GM21390 (cell line): ENCODE results near the gene NOB1.
"Not testable (repeated sequence)": the region's sequence is repeated elsewhere in the genome, so short reads cannot be mapped to it uniquely, and the experiment has no call there.

ENCODE experiments used
- ATAC-seq: cut with Tn5 transposase; IDR thresholded peaks from one replicate; pipeline ENCODE4 v1.9.1; 2021; ENCODE audit not compliant: unreplicated experiment

The NOB1 gene

GRCh38 chr16:69754469-69755310, at the start of gene NOB1:
NOB1 (minus strand) TSS chr16:69754926; CDS start chr16:69754910, 16 bp downstream.
- ATAC-seq, result peak; percentile 90

- ATAC-seq, result no peak
These were observed 49.6 kb upstream of the NOB1 start for GRCh38 chr16:69804297-69804696.

- no peak for ATAC-seq
These were observed 44.9 kb upstream of the NOB1 start for GRCh38 chr16:69799611-69800031.

GRCh38 chr16:69798466-69798865, 43.7 kb upstream of the NOB1 start:
- no peak for ATAC-seq

GRCh38 chr16:69796285-69797118, 41.8 kb upstream of the NOB1 start:
- ATAC-seq, result no peak

- no peak for ATAC-seq
These were observed 39.8 kb upstream of the NOB1 start for GRCh38 chr16:69794486-69794885.

- ATAC-seq, result no peak
These were observed 38.8 kb upstream of the NOB1 start for GRCh38 chr16:69793526-69793925.

- not testable (repeated sequence) for ATAC-seq
These were observed 36.7 kb upstream of the NOB1 start for GRCh38 chr16:69791391-69791847.

GRCh38 chr16:69787883-69788282, 33.2 kb upstream of the NOB1 start:
- ATAC-seq, result no peak

GRCh38 chr16:69784586-69784985, 29.9 kb upstream of the NOB1 start:
- ATAC-seq, result no peak

- ATAC-seq, result no peak
These were observed 26.4 kb upstream of the NOB1 start for GRCh38 chr16:69781118-69781517.

GRCh38 chr16:69779724-69780123, 25.0 kb upstream of the NOB1 start:
- no peak for ATAC-seq

- no peak for ATAC-seq
These were observed 20.8 kb upstream of the NOB1 start for GRCh38 chr16:69775563-69775962.

- ATAC-seq, result peak; percentile 58
These were observed 18.7 kb upstream of the NOB1 start for GRCh38 chr16:69773260-69773947.

- no peak for ATAC-seq
These were observed 16.9 kb upstream of the NOB1 start for GRCh38 chr16:69771651-69771967.

- ATAC-seq, result no peak
These were observed 14.7 kb upstream of the NOB1 start for GRCh38 chr16:69769404-69769803.

GRCh38 chr16:69768666-69769065, 13.9 kb upstream of the NOB1 start:
- no peak for ATAC-seq

GRCh38 chr16:69767459-69768229, 12.9 kb upstream of the NOB1 start:
- ATAC-seq, result no peak

GRCh38 chr16:69763599-69763942, 8.8 kb upstream of the NOB1 start:
- no peak for ATAC-seq

GRCh38 chr16:69762814-69763598, 8.3 kb upstream of the NOB1 start:
- ATAC-seq, result peak; percentile 4
